ENCODE measurements around the gene STX7. TPM values are rescaled to one million over a fixed set of nuclear protein-coding genes. Genes with fewer than 3 reads are reported as not detected.
A peak's percentile ranks its signal among the peaks of the same experiment; 100 is the strongest.
"Not testable (repeated sequence)": the region's sequence is repeated elsewhere in the genome, so short reads cannot be mapped to it uniquely, and the experiment has no call there.

The STX7 gene
- 33.5 TPM for total RNA-seq (ENCODE audit: insufficient read depth, low replicate concordance)

- DNase-seq (ENCODE audit: low spot score), result peak; percentile 98
These were observed at the start of gene STX7 for GRCh38 chr6:132512638-132513632. Gene STX7 (minus strand): TSS chr6:132513116. CDS start chr6:132503530, 9,586 bp downstream.

- DNase-seq (ENCODE audit: low spot score), result not testable (repeated sequence)
These were observed 47.2 kb upstream of the STX7 start for GRCh38 chr6:132560087-132560486.

GRCh38 chr6:132552372-132552771, 39.5 kb upstream of the STX7 start, which contains the start of gene TAAR8:
Gene TAAR8 (plus strand): TSS chr6:132552672. CDS start chr6:132552693, 21 bp downstream.
- no peak for DNase-seq (ENCODE audit: low spot score)

GRCh38 chr6:132551214-132551613, 38.3 kb upstream of the STX7 start:
- DNase-seq (ENCODE audit: low spot score), result no peak

- no peak for DNase-seq (ENCODE audit: low spot score)
These were observed 36.0 kb upstream of the STX7 start for GRCh38 chr6:132548746-132549463.

- no peak for DNase-seq (ENCODE audit: low spot score)
These were observed 31.9 kb upstream of the STX7 start for GRCh38 chr6:132544826-132545225.

GRCh38 chr6:132537977-132538376, 25.1 kb upstream of the STX7 start, which contains the start of gene TAAR9:
Gene TAAR9 (plus strand): TSS chr6:132538277. CDS start chr6:132538290, 13 bp downstream.
- DNase-seq (ENCODE audit: low spot score), result no peak

- no peak for DNase-seq (ENCODE audit: low spot score)
These were observed 24.2 kb upstream of the STX7 start for GRCh38 chr6:132537145-132537544.

GRCh38 chr6:132534546-132534945, 21.6 kb upstream of the STX7 start:
- DNase-seq (ENCODE audit: low spot score), result not testable (repeated sequence)

GRCh38 chr6:132530293-132530974, 17.5 kb upstream of the STX7 start:
- DNase-seq (ENCODE audit: low spot score), result peak; percentile 55

- no peak for DNase-seq (ENCODE audit: low spot score)
These were observed 14.9 kb upstream of the STX7 start for GRCh38 chr6:132527791-132528190.

- DNase-seq (ENCODE audit: low spot score), result no peak
These were observed 13.5 kb upstream of the STX7 start for GRCh38 chr6:132526461-132526860.

- no peak for DNase-seq (ENCODE audit: low spot score)
These were observed 12.9 kb upstream of the STX7 start for GRCh38 chr6:132525866-132526265.

GRCh38 chr6:132524646-132525045, 11.7 kb upstream of the STX7 start:
- DNase-seq (ENCODE audit: low spot score), result no peak

- no peak for DNase-seq (ENCODE audit: low spot score)
These were observed 8.0 kb upstream of the STX7 start for GRCh38 chr6:132520953-132521352.

GRCh38 chr6:132515386-132515785, 2.5 kb upstream of the STX7 start:
- DNase-seq (ENCODE audit: low spot score), result no peak

- DNase-seq (ENCODE audit: low spot score), result no peak
These were observed 1.1 kb upstream of the STX7 start for GRCh38 chr6:132513831-132514545.

- DNase-seq (ENCODE audit: low spot score), result no peak
These were observed 626 bp downstream of the STX7 start for GRCh38 chr6:132512342-132512637.

- no peak for DNase-seq (ENCODE audit: low spot score)
These were observed 1.1 kb downstream of the STX7 start for GRCh38 chr6:132511831-132512220.

- DNase-seq (ENCODE audit: low spot score), result peak; percentile 28
These were observed 1.6 kb downstream of the STX7 start for GRCh38 chr6:132511210-132511830.
